ENCODE measurements around the gene PSMB2. TPM values are rescaled to one million over a fixed set of nuclear protein-coding genes. Genes with fewer than 3 reads are reported as not detected.

Gene PSMB2
- total RNA-seq, 1 experiment from 2014 or later = 86.0 TPM

DNA sequence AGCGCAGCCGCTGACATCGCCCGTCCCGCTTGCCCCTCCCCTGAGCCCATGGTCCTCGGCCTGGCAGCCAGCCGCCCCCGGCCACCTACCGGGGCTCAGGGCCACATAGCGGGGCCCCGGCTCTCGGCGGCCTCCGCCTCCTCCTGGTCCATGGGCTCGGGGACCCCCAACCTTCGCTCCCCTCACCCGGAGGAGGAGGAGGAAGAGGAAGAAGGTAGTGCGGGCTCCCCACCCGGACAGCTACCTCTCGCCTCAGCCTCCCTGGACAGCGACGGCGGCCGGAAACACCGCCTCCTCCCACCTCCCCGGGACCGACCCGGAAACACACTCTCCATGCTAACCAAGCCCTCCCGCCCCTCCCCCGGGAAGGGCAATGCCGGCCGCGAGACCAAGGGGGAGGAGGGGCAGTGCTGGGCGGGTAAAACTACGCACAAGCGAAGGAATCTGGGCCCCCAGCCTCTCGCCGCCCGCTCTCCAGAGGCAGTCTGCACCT is 84.2 kb downstream of the PSMB2 start, which contains the start of gene KIAA0319L:
Gene KIAA0319L (minus strand): TSS at position 286 of the 493 bp plus-strand sequence. CDS start 2,912 bp downstream, outside the sequence.
- no CpG with 5 or more reads among the region's 39 CpGs for WGBS (ENCODE audit: extremely low coverage, insufficient read length, low lambda C conversion rate)
- no peaks in the 10 kb centered on the region for H3K27me3 Mint-ChIP-seq (ENCODE audit: low read depth)
- Histone ChIP-seq H3K79me2 (ENCODE audit: insufficient read depth, low read length) (peaks cover 6% of the 10 kb centered on the region; the same call in 1 of the 2 replicates), H3K23ac (ENCODE audit: insufficient read length, low read depth, low read length) (no peak within 1 kb of the TSS), H2BK12ac (ENCODE audit: insufficient read length, low read depth, low read length) (no peak within 1 kb of the TSS), H4K5ac (ENCODE audit: insufficient read length, low read depth, low read length) (no peak within 1 kb of the TSS), H3K79me1 (ENCODE audit: insufficient read depth, low read depth, low read length, poor library complexity, severe bottlenecking) (no peaks in the 10 kb centered on the region), H3K4ac (ENCODE audit: low read depth, low read length) (no peak within 1 kb of the TSS), H3K9ac (ENCODE audit: extremely low read depth, insufficient read length, low read length) (peak within 1 kb of the TSS; percentile 77), H3K4me1 (ENCODE audit: insufficient read depth, low read length) (peaks cover 6% of the 10 kb centered on the region; the same call in 1 of the 2 replicates), H3K23me2 (ENCODE audit: insufficient read length, low read depth, low read length, poor library complexity, severe bottlenecking) (peaks cover 21% of the 10 kb centered on the region), H2BK120ac (ENCODE audit: low read depth, low read length, poor library complexity, severe bottlenecking) (no peak within 1 kb of the TSS), H2BK15ac (ENCODE audit: low read depth, low read length) (no peak within 1 kb of the TSS), H3K4me2 (ENCODE audit: insufficient read depth, insufficient read length, low read length) (peak within 1 kb of the TSS; percentile 98), H3K9me3 (ENCODE audit: control insufficient read depth, low read depth, low read length) (no peaks in the 10 kb centered on the region), H3K18ac (ENCODE audit: insufficient read length, low read depth, low read length) (peak within 1 kb of the TSS; percentile 97), H2BK20ac (ENCODE audit: low read depth, low read length, poor library complexity, severe bottlenecking) (no peak within 1 kb of the TSS), H2BK5ac (ENCODE audit: insufficient read length, low read length) (no peak within 1 kb of the TSS), H3T11ph (ENCODE audit: low read length) (no peak within 1 kb of the TSS), H4K8ac (replicated peaks; ENCODE audit: insufficient read length, low read depth, low read length) (peak within 1 kb of the TSS; percentile 63), H2AFZ (ENCODE audit: low read length) (no peak within 1 kb of the TSS), H3K27me3 (ENCODE audit: insufficient read depth, low read length) (no peaks in the 10 kb centered on the region), H2AK5ac (ENCODE audit: insufficient read length, low read length) (no peak within 1 kb of the TSS), H3K14ac (ENCODE audit: insufficient read depth, low read length) (peak within 1 kb of the TSS; percentile 90), H4K91ac (ENCODE audit: insufficient read length, low read depth, low read length) (no peak within 1 kb of the TSS), H3K56ac (ENCODE audit: insufficient read length, low read depth, low read length) (no peak within 1 kb of the TSS), H3K27ac (ENCODE audit: insufficient read length, low read depth, low read length) (no peak within 1 kb of the TSS), H4K20me1 (ENCODE audit: control insufficient read depth, insufficient read depth, insufficient read length) (no peaks in the 10 kb centered on the region)
- DNase-seq = peak; percentile 93
- TF ChIP-seq CTCF (conservative IDR thresholded peaks at IDR 0.05) = no peak
- peaks cover 0 to 4% of the 10 kb centered on the region in 2 experiments; a peak in 2 of 5 replicates for H3K9me3 Mint-ChIP-seq
- H3K4me1 Mint-ChIP-seq = peaks cover 45 to 55% of the 10 kb centered on the region in 2 experiments
- peaks cover 23 to 43% (median 32%) of the 10 kb centered on the region in 3 experiments; a peak in 6 of 7 replicates for H3K36me3 Mint-ChIP-seq (ENCODE audit: insufficient read depth in 1 of 3, low read depth in 3 of 3)
- H3K4me3 Mint-ChIP-seq = peak within 1 kb of the TSS; percentile 91 to 98
- peak within 1 kb of the TSS; percentile 98 for H3K27ac Mint-ChIP-seq

Measured in H9 (cell line).